ENCODE measurements around the gene RFESD. TPM values are rescaled to one million over a fixed set of nuclear protein-coding genes. Genes with fewer than 3 reads are reported as not detected.

RFESD gene
- total and polyA plus RNA-seq, 2 of the 8 experiments (the other 6 are each of a cell fraction or from before 2014, with no cell fraction given): 1.7 to 2.0 TPM

DNA sequence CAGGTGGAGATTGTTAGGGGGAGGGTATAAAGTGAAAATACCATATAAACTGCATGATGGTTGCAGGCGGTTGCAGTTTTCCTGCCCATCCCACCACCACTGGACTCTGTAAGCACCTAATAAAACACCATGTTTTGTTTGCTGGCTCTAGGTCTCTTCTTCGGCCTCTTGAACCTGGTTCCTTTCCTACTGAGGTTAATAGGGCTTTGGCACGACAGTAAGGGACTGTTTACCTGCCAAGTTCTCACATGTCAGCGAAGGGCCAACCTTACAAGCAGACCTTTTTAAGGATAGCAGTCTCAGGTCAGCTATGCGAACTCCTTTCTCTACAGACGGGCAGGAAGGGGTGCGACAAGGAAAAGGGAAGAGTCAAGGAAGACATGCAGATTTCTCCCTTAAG lies 3.4 kb upstream of the RFESD start (continued):
- TF ChIP-seq POLR2A (IDR thresholded peaks at IDR 0.05; ENCODE audit: control extremely low read depth in 1 of 2, low read depth in 2 of 2, low read length in 2 of 2) (no peak), RAD21 (IDR thresholded peaks at IDR 0.05 in 1 of 2, conservative IDR thresholded peaks at IDR 0.05 in 1 of 2; ENCODE audit: low read depth in 2 of 2, low read length in 2 of 2) (no peak), BRCA1 (IDR thresholded peaks at IDR 0.05; ENCODE audit: low read depth, low read length) (no peak), KDM4A (IDR thresholded peaks at IDR 0.05; ENCODE audit: low read depth, low read length, severe bottlenecking) (no peak), POU5F1 (IDR thresholded peaks at IDR 0.05; ENCODE audit: low read depth, low read length) (no peak), EZH2 (IDR thresholded peaks at IDR 0.05; ENCODE audit: low read depth, low read length, severe bottlenecking) (no peak), CEBPB (IDR thresholded peaks at IDR 0.05; ENCODE audit: low read depth, low read length) (no peak), SIRT6 (IDR thresholded peaks at IDR 0.05; ENCODE audit: low read length) (no peak)

All from H1 (cell line).